Panc1 (cell line): Measurements from ENCODE around the gene GP2. TPM values are rescaled to one million over a fixed set of nuclear protein-coding genes. Genes with fewer than 3 reads are reported as not detected.

Experiments
- ATAC-seq: fragments of 200-7000 bp; cut with Tn5 transposase; 2 replicates; pipeline ENCODE4 v1.9.1; 2020; ENCODE audit warnings: mild to moderate bottlenecking, moderate library complexity
- BruUV-seq: library from RNA; stranded (reverse); fragments of 400-500 nt; replicated peaks from 2 replicates; lab custom pipeline; 2021; lab: Mats Ljungman, UMichigan
- CTCF ChIA-PET: fragments of 300-600 bp; sonication (Branson Sonifier 250); formaldehyde crosslinking; loops from one replicate; lab custom pipeline; 2022; ENCODE audit warnings: antibody characterized with exemption; lab: Charles Lee
- POLR2A ChIA-PET: fragments of 300-600 bp; sonication (Branson Sonifier 250); formaldehyde crosslinking; loops from one replicate; lab custom pipeline; 2022; ENCODE audit warnings: antibody characterized with exemption; lab: Charles Lee
- DNase-seq: peaks from one replicate; pipeline ENCODE4 v3.0.0-alpha.2; 2010; ENCODE audit warnings: low read depth, low spot score
- H3K27ac ChIP-seq: 2 replicates; pipeline ENCODE4 v1.5.1; 2011; ENCODE audit warnings: mild to moderate bottlenecking, low read length, inconsistent platforms
- H3K27me3 ChIP-seq: fragments of 200-500 bp; sonication (Bioruptor generic); 2 replicates; pipeline ENCODE4 v1.6.0; 2014; ENCODE audit warnings: low read length, inconsistent platforms; ENCODE audit not compliant: control insufficient read depth, insufficient read depth
- H3K36me3 ChIP-seq: fragments of 200-500 bp; sonication (Bioruptor generic); 2 replicates; pipeline ENCODE4 v1.5.1; 2014; ENCODE audit warnings: inconsistent platforms, mild to moderate bottlenecking, low read length, moderate library complexity; ENCODE audit not compliant: control insufficient read depth, insufficient read depth
- H3K4me1 ChIP-seq: 2 replicates; pipeline ENCODE4 v1.5.1; 2011; ENCODE audit warnings: inconsistent platforms, mild to moderate bottlenecking, low read length, moderate library complexity; ENCODE audit not compliant: control insufficient read depth, insufficient read depth
- H3K4me3 ChIP-seq, 2 experiments: 2 replicates each; pipeline ENCODE4 v1.5.1; 2011 to 2012; ENCODE audit warnings: low read depth in 2 of 2, low read length in 2 of 2, mild to moderate bottlenecking in 2 of 2, inconsistent platforms in 1 of 2, moderate library complexity in 1 of 2
- H3K9me3 ChIP-seq: fragments of 200-500 bp; sonication (Bioruptor generic); 2 replicates; pipeline ENCODE4 v1.5.1; 2014; ENCODE audit warnings: low read depth, mild to moderate bottlenecking, inconsistent platforms, low read length, moderate library complexity; ENCODE audit not compliant: control insufficient read depth, insufficient read depth
- CTCF ChIP-seq: fragments of 450-650 bp; IDR thresholded peaks from 2 replicates; pipeline ENCODE4 v1.5.1; 2017; ENCODE audit warnings: mild to moderate bottlenecking
- POLR2AphosphoS5 ChIP-seq: IDR thresholded peaks from 2 replicates; pipeline ENCODE4 v1.6.1; 2012; ENCODE audit warnings: mild to moderate bottlenecking, low read depth, low read length, moderate library complexity
- REST ChIP-seq, 2 experiments: IDR thresholded peaks; 2 replicates each; pipeline ENCODE4 v1.6.1; 2011 to 2012; ENCODE audit warnings: low read depth in 2 of 2, control low read depth in 1 of 2, low read length in 1 of 2, mild to moderate bottlenecking in 1 of 2, moderate library complexity in 1 of 2; ENCODE audit not compliant: insufficient read depth in 1 of 2
- SIN3A ChIP-seq: IDR thresholded peaks from 2 replicates; pipeline ENCODE4 v1.6.1; 2012; ENCODE audit warnings: low read depth, mild to moderate bottlenecking, low read length, moderate library complexity, borderline replicate concordance; ENCODE audit not compliant: insufficient read depth
- TCF7L2 ChIP-seq: IDR thresholded peaks from 2 replicates; pipeline ENCODE4 v1.6.1; 2011; ENCODE audit warnings: mild to moderate bottlenecking, low read depth, low read length, inconsistent platforms
- in situ Hi-C: cut with HindIII; loops from 2 replicates; pipeline ENCODE4 v1.10.0; 2016; ENCODE audit warnings: low sequenced_read_pairs, low pct_unique_long_range_greater_than_20kb
- intact Hi-C: fragments of 100-400 bp; cut with micrococcal nuclease; formaldehyde crosslinking; loops from one replicate; pipeline ENCODE4 v1.10.0; 2022; ENCODE audit not compliant: unreplicated experiment
- total RNA-seq: library from RNA; stranded (reverse); gene quantifications from one replicate; pipeline ENCODE4 v1.2.1, GENCODE V29; 2021; ENCODE audit not compliant: unreplicated experiment

The GP2 gene
- total RNA-seq, 1 experiment from 2014 or later, result 5.8 TPM

- no peaks in the 10 kb centered on the region for H3K9me3 ChIP-seq
- no peak overlapping the region for H3K27ac ChIP-seq
- POLR2A ChIA-PET, result no interaction called here
- BruUV-seq, result no TSS peak
- DNase-seq (no peak), ATAC-seq (no peak)
- H3K4me3 ChIP-seq, result no peak overlapping the region
- peaks cover 15% of the 10 kb centered on the region for H3K27me3 ChIP-seq
- in situ Hi-C loops (no loop called here), intact Hi-C loops (no loop called here)
- no peak for TF ChIP-seq REST (IDR thresholded peaks at IDR 0.05; ENCODE audit: insufficient read depth in 1 of 2, low read depth in 2 of 2, low read length in 1 of 2)
- TF ChIP-seq CTCF, result no peak
- no peak for TF ChIP-seq POLR2AphosphoS5
- no peak for TF ChIP-seq SIN3A
- TF ChIP-seq TCF7L2, result no peak
- no peaks in the 10 kb centered on the region for H3K36me3 ChIP-seq
- CTCF ChIA-PET, result no interaction called here
- no peaks in the 10 kb centered on the region for H3K4me1 ChIP-seq
Measured at GRCh38 chr16:20355114-20355782, 27.9 kb upstream of the GP2 start.

- TF ChIP-seq POLR2AphosphoS5, result no peak
- no peak for TF ChIP-seq REST (IDR thresholded peaks at IDR 0.05; ENCODE audit: insufficient read depth in 1 of 2, low read depth in 2 of 2, low read length in 1 of 2)
- TF ChIP-seq CTCF, result no peak
- no peak for TF ChIP-seq TCF7L2
- TF ChIP-seq SIN3A, result no peak
- Histone ChIP-seq H3K27ac (no peak overlapping the region), H3K36me3 (no peaks in the 10 kb centered on the region), H3K9me3 (no peaks in the 10 kb centered on the region), H3K27me3 (peaks cover 7% of the 10 kb centered on the region), H3K4me1 (no peaks in the 10 kb centered on the region), H3K4me3 (no peak overlapping the region)
- DNase-seq (no peak), ATAC-seq (no peak)
- POLR2A ChIA-PET, result no interaction called here
- no TSS peak for BruUV-seq
- intact Hi-C loops (no loop called here), in situ Hi-C loops (no loop called here)
- CTCF ChIA-PET, result interaction anchor here (0.6 kb wide), 1 partner anchor 446 kb away, joined by 3 read pairs; no protein-coding TSS in a partner anchor
Measured at GRCh38 chr16:20353379-20353778, 26.1 kb upstream of the GP2 start.
